Measurements from ENCODE around the gene IPO4.

IPO4 gene

GRCh38 chr14:24192933-24193332 lies 4.3 kb upstream of the IPO4 start:
- no peak for DNase-seq (ENCODE audit: low spot score)

- no peak for DNase-seq (ENCODE audit: low spot score)
Measured at GRCh38 chr14:24190416-24190815, 1.8 kb upstream of the IPO4 start.

- no peak for DNase-seq (ENCODE audit: low spot score)
Measured at GRCh38 chr14:24189460-24189859, 844 bp upstream of the IPO4 start.

- no peak for DNase-seq (ENCODE audit: low spot score)
Measured at GRCh38 chr14:24189059-24189375, 401 bp upstream of the IPO4 start.

- DNase-seq (ENCODE audit: low spot score): no peak
Measured at GRCh38 chr14:24187539-24187915, 1.1 kb downstream of the IPO4 start.

- no peak for DNase-seq (ENCODE audit: low spot score)
Measured at GRCh38 chr14:24186831-24187538, 1.6 kb downstream of the IPO4 start.

- DNase-seq (ENCODE audit: low spot score): no peak
Measured at GRCh38 chr14:24185741-24186140, 2.9 kb downstream of the IPO4 start.

- no peak for DNase-seq (ENCODE audit: low spot score)
Measured at GRCh38 chr14:24185026-24185425, 3.6 kb downstream of the IPO4 start.

GRCh38 chr14:24184104-24184970 lies 4.3 kb downstream of the IPO4 start:
- DNase-seq (ENCODE audit: low spot score): no peak

- no peak for DNase-seq (ENCODE audit: low spot score)
Measured at GRCh38 chr14:24183014-24183481, 5.6 kb downstream of the IPO4 start.

GRCh38 chr14:24182110-24182882 lies 6.3 kb downstream of the IPO4 start:
- no peak for DNase-seq (ENCODE audit: low spot score)

- DNase-seq (ENCODE audit: low spot score): no peak
Measured at GRCh38 chr14:24181371-24182077, 7.1 kb downstream of the IPO4 start.

GRCh38 chr14:24179961-24180796 lies 8.4 kb downstream of the IPO4 start:
- DNase-seq (ENCODE audit: low spot score): peak; percentile 65

GRCh38 chr14:24179294-24179960 lies 9.2 kb downstream of the IPO4 start:
- no peak for DNase-seq (ENCODE audit: low spot score)

GRCh38 chr14:24178399-24179178 lies 10.0 kb downstream of the IPO4 start:
- DNase-seq (ENCODE audit: low spot score): no peak

GRCh38 chr14:24177891-24178290 lies 10.7 kb downstream of the IPO4 start:
- no peak for DNase-seq (ENCODE audit: low spot score)

- no peak for DNase-seq (ENCODE audit: low spot score)
Measured at GRCh38 chr14:24177041-24177825, 11.4 kb downstream of the IPO4 start.

GRCh38 chr14:24176599-24176998 lies 12.0 kb downstream of the IPO4 start:
- no peak for DNase-seq (ENCODE audit: low spot score)

- no peak for DNase-seq (ENCODE audit: low spot score)
Measured at GRCh38 chr14:24172871-24173281, 15.7 kb downstream of the IPO4 start.

Measured in GM03348 (cell line).